Right atrium auricular region (tissue), 2 donors: ENCODE results near the gene PLEKHG1. TPM values are rescaled to one million over a fixed set of nuclear protein-coding genes. Genes with fewer than 3 reads are reported as not detected.

Experiments used
- DNase-seq: peaks from one replicate; pipeline ENCODE4 v3.0.0-alpha.2; 2019; ENCODE audit warnings: low spot score
- H3K27ac ChIP-seq, 2 donors: fragments of 200-600 bp; sonication (generic); 1 replicate in 1 of 2; 2 replicates in 1 of 2; pipeline ENCODE4 v1.5.1; 2016 to 2019
- H3K27me3 ChIP-seq, 2 donors: fragments of 200-600 bp; sonication (generic); one replicate each; pipeline versions ENCODE4 v1.5.1 to v1.6.0; 2017 to 2019
- H3K36me3 ChIP-seq: fragments of 200-600 bp; sonication (generic); one replicate; pipeline ENCODE4 v1.5.1; 2016
- H3K4me1 ChIP-seq, 2 donors: fragments of 200-600 bp; sonication (generic); one replicate each; pipeline versions ENCODE4 v1.5.1 to v1.6.0; 2017 to 2019
- H3K4me3 ChIP-seq, 2 donors: fragments of 200-600 bp; sonication (generic); 1 replicate in 1 of 2; 2 replicates in 1 of 2; pipeline ENCODE4 v1.5.1; 2017 to 2019; ENCODE audit warnings: mild to moderate bottlenecking in 1 of 2, moderate library complexity in 1 of 2
- H3K9me3 ChIP-seq, 2 donors: fragments of 200-600 bp; sonication (generic); one replicate each; pipeline ENCODE4 v1.5.1; 2019
- total RNA-seq, 2 donors: library from RNA; depleted of rRNA; stranded (reverse); fragments of >200 nt; gene quantifications; one replicate each; pipeline ENCODE4 v1.1.0, GENCODE V29; 2016
- TF ChIP-seq, protein P1 (sequence below), 2 donors: fragments of 200-600 bp; sonication (generic); IDR thresholded peaks; one replicate each; pipeline ENCODE4 v1.5.1; 2019; ENCODE audit warnings: antibody characterized with exemption in 2 of 2

The PLEKHG1 gene
- total RNA-seq, 2 donors from 2014 or later: 10.6 to 16.7 TPM

DNA sequence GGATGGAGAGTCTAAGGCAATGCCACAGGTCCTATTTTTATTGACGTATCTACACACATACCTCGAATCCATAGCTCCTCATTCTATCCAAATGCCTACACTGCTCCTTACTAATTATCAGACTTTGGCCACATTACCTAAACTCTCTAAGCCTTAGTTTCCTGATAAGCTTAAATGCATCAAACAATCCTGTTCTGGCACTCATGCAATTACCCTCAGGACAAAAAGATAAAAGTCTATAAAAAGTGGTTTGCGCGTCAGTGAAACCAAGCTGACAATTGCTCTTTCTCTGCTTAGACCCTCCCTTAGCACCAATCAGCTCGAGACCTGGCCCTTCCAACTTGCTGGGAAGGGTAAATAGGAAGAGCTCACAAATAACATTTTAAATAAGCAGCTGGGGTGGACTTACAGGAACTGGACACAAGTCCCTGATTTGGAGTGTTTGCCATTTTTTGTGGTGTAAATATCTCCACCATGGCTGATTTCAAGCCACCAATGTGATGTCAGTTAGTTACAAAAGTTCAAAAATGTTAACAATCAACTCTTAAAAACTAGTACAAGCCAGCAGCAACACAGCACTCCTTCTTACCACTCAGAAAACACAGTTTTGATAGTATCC is 7.2 kb upstream of the PLEKHG1 start:
- no peak for DNase-seq
- Histone ChIP-seq H3K27me3 (no peaks in the 10 kb centered on the region), H3K4me3 (no peak overlapping the region), H3K9me3 (no peaks in the 10 kb centered on the region), H3K27ac (no peak overlapping the region), H3K36me3 (no peaks in the 10 kb centered on the region), H3K4me1 (no peaks in the 10 kb centered on the region)
- TF ChIP-seq, protein P1, sequence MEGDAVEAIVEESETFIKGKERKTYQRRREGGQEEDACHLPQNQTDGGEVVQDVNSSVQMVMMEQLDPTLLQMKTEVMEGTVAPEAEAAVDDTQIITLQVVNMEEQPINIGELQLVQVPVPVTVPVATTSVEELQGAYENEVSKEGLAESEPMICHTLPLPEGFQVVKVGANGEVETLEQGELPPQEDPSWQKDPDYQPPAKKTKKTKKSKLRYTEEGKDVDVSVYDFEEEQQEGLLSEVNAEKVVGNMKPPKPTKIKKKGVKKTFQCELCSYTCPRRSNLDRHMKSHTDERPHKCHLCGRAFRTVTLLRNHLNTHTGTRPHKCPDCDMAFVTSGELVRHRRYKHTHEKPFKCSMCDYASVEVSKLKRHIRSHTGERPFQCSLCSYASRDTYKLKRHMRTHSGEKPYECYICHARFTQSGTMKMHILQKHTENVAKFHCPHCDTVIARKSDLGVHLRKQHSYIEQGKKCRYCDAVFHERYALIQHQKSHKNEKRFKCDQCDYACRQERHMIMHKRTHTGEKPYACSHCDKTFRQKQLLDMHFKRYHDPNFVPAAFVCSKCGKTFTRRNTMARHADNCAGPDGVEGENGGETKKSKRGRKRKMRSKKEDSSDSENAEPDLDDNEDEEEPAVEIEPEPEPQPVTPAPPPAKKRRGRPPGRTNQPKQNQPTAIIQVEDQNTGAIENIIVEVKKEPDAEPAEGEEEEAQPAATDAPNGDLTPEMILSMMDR (IDR thresholded peaks at IDR 0.05): no peak

DNA sequence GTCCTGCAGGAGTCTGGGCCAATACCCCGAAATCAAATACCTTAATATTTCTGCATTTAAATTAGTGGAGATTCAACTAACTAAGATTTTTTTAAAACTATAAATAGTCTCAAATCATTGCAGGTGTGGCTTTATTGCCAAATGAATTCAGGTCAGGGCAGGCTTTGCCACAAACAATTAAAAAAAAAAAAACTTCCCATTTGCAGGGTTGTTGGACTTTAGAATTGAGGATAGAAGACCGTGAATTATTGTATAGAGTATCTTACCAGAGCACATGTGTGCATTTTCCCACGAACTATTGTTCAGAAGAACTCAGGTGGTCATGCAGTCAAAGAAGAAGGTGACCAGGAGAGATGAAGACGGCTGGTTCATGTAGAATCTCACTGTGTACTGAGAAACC is 6.6 kb upstream of the PLEKHG1 start:
- TF ChIP-seq, protein P1 (IDR thresholded peaks at IDR 0.05): no peak

DNA sequence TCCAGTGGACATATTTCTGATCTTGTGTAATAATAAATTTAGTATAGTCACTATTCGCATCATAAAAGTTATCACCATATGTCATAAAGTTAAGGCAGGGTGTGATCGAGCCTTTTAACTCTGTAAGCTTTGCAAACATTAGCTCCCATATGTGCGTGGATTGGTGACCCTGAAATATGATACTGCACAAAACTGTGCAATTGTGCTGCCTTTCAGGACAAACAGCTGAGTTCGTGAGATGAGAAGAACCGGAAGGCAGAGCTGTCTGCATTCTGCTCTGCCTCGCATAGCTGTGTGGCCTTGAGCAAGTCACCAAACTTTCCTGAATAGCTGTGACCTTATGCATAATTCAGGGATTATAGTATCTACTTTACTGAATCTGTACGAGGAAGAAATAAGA is 3.2 kb upstream of the PLEKHG1 start:
- DNase-seq: no peak
- H3K4me1 ChIP-seq: peaks cover 0 to 9% of the 10 kb centered on the region in 2 donors
- no peak overlapping the region for H3K27ac ChIP-seq
- no peaks in the 10 kb centered on the region for H3K9me3 ChIP-seq
- no peaks in the 10 kb centered on the region for H3K27me3 ChIP-seq
- no peaks in the 10 kb centered on the region for H3K36me3 ChIP-seq
- TF ChIP-seq, protein P1 (IDR thresholded peaks at IDR 0.05): no peak
- H3K4me3 ChIP-seq: no peak overlapping the region

More for the DNA sequence above, 6.6 kb upstream of the PLEKHG1 start:
- Histone ChIP-seq H3K27ac (no peak overlapping the region), H3K27me3 (no peaks in the 10 kb centered on the region), H3K9me3 (no peaks in the 10 kb centered on the region), H3K4me1 (no peaks in the 10 kb centered on the region), H3K36me3 (no peaks in the 10 kb centered on the region), H3K4me3 (no peak overlapping the region)
- DNase-seq: no peak

DNA sequence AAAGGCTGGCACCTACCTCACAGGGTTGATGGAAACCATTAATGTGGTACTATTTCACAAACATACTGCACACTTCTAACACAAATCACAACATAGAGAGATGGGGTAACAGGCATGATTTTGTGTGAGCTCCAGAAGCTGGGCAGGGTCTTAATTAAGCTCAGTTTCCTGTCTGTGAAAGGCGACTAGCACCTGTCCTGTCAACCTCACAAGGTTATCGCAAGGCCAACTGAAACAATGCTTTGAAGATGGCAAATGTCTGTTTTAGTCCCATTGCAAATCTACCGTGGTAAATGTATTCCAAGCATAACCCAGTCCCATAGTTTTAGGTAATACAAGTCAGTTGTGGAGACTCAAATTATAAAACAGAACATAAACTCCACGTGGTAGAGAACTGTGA is 1.3 kb upstream of the PLEKHG1 start:
- Histone ChIP-seq H3K4me3 (no peak overlapping the region), H3K27me3 (no peaks in the 10 kb centered on the region), H3K36me3 (no peaks in the 10 kb centered on the region), H3K4me1 (peaks cover 0 to 9% of the 10 kb centered on the region in 2 donors), H3K9me3 (no peaks in the 10 kb centered on the region), H3K27ac (no peak overlapping the region)
- no peak for DNase-seq
- TF ChIP-seq, protein P1 (IDR thresholded peaks at IDR 0.05): no peak

DNA sequence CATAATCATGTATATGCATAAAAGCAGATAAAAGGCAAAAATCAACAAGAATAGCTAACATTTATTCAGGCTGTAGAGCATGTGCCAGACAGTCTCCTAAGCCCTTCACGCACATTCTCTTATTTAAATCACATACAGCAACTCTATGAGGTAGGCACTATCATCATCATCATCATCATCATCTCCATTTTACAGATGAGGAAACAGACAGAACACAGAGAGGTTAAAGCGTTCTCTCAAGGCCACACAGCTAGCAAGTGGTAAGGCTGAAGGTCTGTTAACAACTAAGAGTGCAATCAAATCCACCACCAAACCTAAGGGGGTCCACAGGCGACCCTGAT is 857 bp upstream of the PLEKHG1 start:
- H3K36me3 ChIP-seq: no peaks in the 10 kb centered on the region
- TF ChIP-seq, protein P1 (IDR thresholded peaks at IDR 0.05): no peak
- peaks cover 0 to 9% of the 10 kb centered on the region in 2 donors for H3K4me1 ChIP-seq
- no peak for DNase-seq
- H3K4me3 ChIP-seq: no peak overlapping the region
- no peaks in the 10 kb centered on the region for H3K9me3 ChIP-seq
- H3K27me3 ChIP-seq: no peaks in the 10 kb centered on the region
- H3K27ac ChIP-seq: no peak overlapping the region

DNA sequence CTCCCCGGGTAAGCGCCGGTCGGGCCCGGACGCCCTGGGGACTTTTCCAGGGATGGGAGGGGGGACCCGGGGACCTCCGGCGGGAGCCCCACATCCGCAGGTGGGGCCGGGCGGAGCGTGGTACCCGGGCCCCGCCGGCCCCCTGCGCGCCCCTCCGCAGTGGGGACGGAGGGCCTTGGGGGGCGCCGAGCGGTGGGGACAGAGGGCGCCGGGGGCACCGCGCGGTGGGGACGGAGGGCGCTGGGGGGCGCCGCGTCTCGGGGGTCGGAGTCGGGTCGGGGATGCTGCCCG is 270 bp downstream of the PLEKHG1 start:
- Histone ChIP-seq H3K27me3 (no peaks in the 10 kb centered on the region), H3K4me3 (peak overlapping the region; percentile 46 to 66), H3K27ac (peak overlapping the region; percentile 76 to 82), H3K9me3 (no peaks in the 10 kb centered on the region), H3K4me1 (peaks cover 0 to 9% of the 10 kb centered on the region in 2 donors), H3K36me3 (no peaks in the 10 kb centered on the region)
- TF ChIP-seq, protein P1 (IDR thresholded peaks at IDR 0.05): no peak
- no peak for DNase-seq
